K562 (cell line): ENCODE results near the gene TNNI2. TPM values are rescaled to one million over a fixed set of nuclear protein-coding genes. Genes with fewer than 3 reads are reported as not detected.
A peak's percentile ranks its signal among the peaks of the same experiment; 100 is the strongest.

Source experiments
- ARID2 ChIP-seq: fragments of 450-650 bp; IDR thresholded peaks from 2 replicates; pipeline ENCODE4 v1.6.1; 2017; ENCODE audit warnings: antibody characterized with exemption, mild to moderate bottlenecking
- BRD4 ChIP-seq: fragments of 200-600 bp; sonication (generic); IDR thresholded peaks from 2 replicates; pipeline ENCODE4 v1.6.1; 2017; ENCODE audit warnings: inconsistent platforms
- CBFA2T3 ChIP-seq: fragments of 450-650 bp; IDR thresholded peaks from 2 replicates; pipeline ENCODE4 v1.6.1; 2017
- DMBX1 ChIP-seq: fragments of 250-450 bp; sonication (Bioruptor Pico); IDR thresholded peaks from 2 replicates; pipeline ENCODE4 v1.8.0; 2022; ENCODE audit warnings: inconsistent platforms, mild to moderate bottlenecking, moderate library complexity, borderline replicate concordance
- HMG20B ChIP-seq: fragments of 250-450 bp; sonication (Bioruptor Pico); IDR thresholded peaks from 2 replicates; pipeline ENCODE4 v1.5.0; 2021; ENCODE audit warnings: mild to moderate bottlenecking
- HNRNPH1 ChIP-seq: fragments of 200-400 bp; formaldehyde crosslinking; optimal IDR thresholded peaks from 2 replicates; pipeline ENCODE3; 2017; ENCODE audit warnings: low read depth, mild to moderate bottlenecking, low read length, moderate library complexity
- MCM3 ChIP-seq: fragments of 450-650 bp; IDR thresholded peaks from 2 replicates; pipeline ENCODE4 v1.6.1; 2016
- MED1 ChIP-seq: sonication (generic); formaldehyde crosslinking; IDR thresholded peaks from 2 replicates; pipeline ENCODE4 v1.8.1; 2023; ENCODE audit warnings: missing genetic modification reagents, borderline replicate concordance
- NFATC3 ChIP-seq: fragments of 450-650 bp; IDR thresholded peaks from 2 replicates; pipeline ENCODE4 v1.6.1; 2017; ENCODE audit warnings: mild to moderate bottlenecking
- NR2C1 ChIP-seq, 2 experiments: fragments of 450-650 bp; IDR thresholded peaks; 2 replicates each; pipeline ENCODE4 v1.6.1; 2017; ENCODE audit warnings: mild to moderate bottlenecking in 2 of 2, antibody characterized with exemption in 1 of 2, inconsistent platforms in 1 of 2, missing compliant biosample characterization in 1 of 2, missing genetic modification characterization in 1 of 2
- PML ChIP-seq: IDR thresholded peaks from 2 replicates; pipeline ENCODE4 v1.6.1; 2012; ENCODE audit warnings: low read length, inconsistent platforms
- POLR2H ChIP-seq: IDR thresholded peaks from 2 replicates; pipeline ENCODE4 v1.6.1; 2016; ENCODE audit warnings: missing genetic modification characterization, low read depth, mild to moderate bottlenecking, control low read depth, missing compliant biosample characterization, moderate library complexity
- PPARD ChIP-seq: fragments of 250-450 bp; sonication (Bioruptor Pico); IDR thresholded peaks from 2 replicates; pipeline ENCODE4 v1.8.0; 2022; ENCODE audit warnings: inconsistent platforms, mild to moderate bottlenecking, moderate library complexity
- RBBP5 ChIP-seq: fragments of 200-600 bp; sonication (generic); IDR thresholded peaks from 2 replicates; pipeline ENCODE4 v1.6.1; 2012; ENCODE audit warnings: borderline replicate concordance, mild to moderate bottlenecking, low read length, control low read depth, inconsistent platforms; ENCODE audit not compliant: insufficient read depth, poor library complexity, severe bottlenecking
- RBM34 ChIP-seq: fragments of 200-400 bp; formaldehyde crosslinking; IDR thresholded peaks from 2 replicates; pipeline ENCODE4 v1.6.1; 2018; ENCODE audit warnings: low read length, borderline replicate concordance; ENCODE audit not compliant: insufficient read depth
- SMARCA4 ChIP-seq: fragments of 450-650 bp; IDR thresholded peaks from 2 replicates; pipeline ENCODE4 v1.6.1; 2016
- SP1 ChIP-seq: sonication (generic); formaldehyde crosslinking; IDR thresholded peaks from 2 replicates; pipeline ENCODE4 v1.8.1; 2022; ENCODE audit warnings: mild to moderate bottlenecking, missing genetic modification reagents
- STAT5B ChIP-seq: fragments of 250-450 bp; sonication (Bioruptor Pico); IDR thresholded peaks from 2 replicates; pipeline ENCODE4 v1.8.0; 2021; ENCODE audit warnings: mild to moderate bottlenecking, inconsistent platforms
- TAF7 ChIP-seq: fragments of 450-650 bp; IDR thresholded peaks from 2 replicates; pipeline ENCODE4 v1.6.1; 2016; ENCODE audit warnings: missing genetic modification characterization, missing compliant biosample characterization
- TAF9B ChIP-seq: fragments of 450-650 bp; IDR thresholded peaks from 2 replicates; pipeline ENCODE4 v1.6.1; 2018; ENCODE audit warnings: mild to moderate bottlenecking; ENCODE audit not compliant: partially characterized antibody
- XRCC5 ChIP-seq: fragments of 200-400 bp; formaldehyde crosslinking; IDR thresholded peaks from 2 replicates; pipeline ENCODE4 v1.6.1; 2017; ENCODE audit warnings: low read depth, mild to moderate bottlenecking, low read length
- ZKSCAN3 ChIP-seq: fragments of 250-450 bp; sonication (Bioruptor Pico); IDR thresholded peaks from 2 replicates; pipeline ENCODE4 v1.4.0; 2020
- ZNF124 ChIP-seq: sonication (generic); formaldehyde crosslinking; IDR thresholded peaks from 2 replicates; pipeline ENCODE4 v1.8.1; 2022; ENCODE audit warnings: missing genetic modification reagents
- ZNF23 ChIP-seq: fragments of 250-450 bp; sonication (Bioruptor Pico); IDR thresholded peaks from 2 replicates; pipeline ENCODE4 v1.4.0; 2020; ENCODE audit warnings: mild to moderate bottlenecking
- ZNF232 ChIP-seq: sonication (generic); formaldehyde crosslinking; IDR thresholded peaks from 2 replicates; pipeline ENCODE4 v1.8.0; 2022; ENCODE audit warnings: mild to moderate bottlenecking, missing genetic modification reagents
- ZNF583 ChIP-seq: fragments of 250-450 bp; sonication (Bioruptor Pico); IDR thresholded peaks from 2 replicates; pipeline ENCODE4 v1.4.0; 2020
- ZNF584 ChIP-seq: fragments of 200-800 bp; sonication (Bioruptor generic); IDR thresholded peaks from 2 replicates; pipeline ENCODE4 v1.6.1; 2016; ENCODE audit warnings: low read depth, mild to moderate bottlenecking, missing genetic modification characterization, missing compliant biosample characterization
- ZNF696 ChIP-seq: fragments of 250-450 bp; sonication (Bioruptor Pico); conservative IDR thresholded peaks from 2 replicates; pipeline ENCODE4 v1.4.0; 2020; ENCODE audit warnings: mild to moderate bottlenecking, moderate library complexity
- ZZZ3 ChIP-seq: fragments of 450-650 bp; IDR thresholded peaks from 2 replicates; pipeline ENCODE4 v1.6.1; 2016; ENCODE audit warnings: antibody characterized with exemption, mild to moderate bottlenecking, moderate library complexity
- polyA plus RNA-seq, 8 experiments: library from polyadenylated mRNA; depleted of rRNA in 4 of 8; stranded (reverse) in 5 of 8; unstranded in 3 of 8; fragments of >200 nt; fragmentation: Nextera tagmentation in 2 of 8; fragmentation: Illumina TruSeq in 1 of 8; extraction: Ambion mirVana in 2 of 8; extraction: Trizol in 1 of 8; gene quantifications; 2 replicates each; pipeline versions ENCODE4 v1.2.1 to v1.2.3, GENCODE V29; 2011 to 2014; ENCODE audit warnings: inconsistent platforms in 1 of 8, missing spikeins in 1 of 8
- total RNA-seq, 7 experiments: library from RNA; depleted of rRNA in 6 of 7; stranded (reverse); fragments of >200 nt in 6 of 7; fragmentation: Illumina TruSeq in 2 of 7; extraction: Trizol in 2 of 7; gene quantifications; 2 replicates each; pipeline versions ENCODE4 v1.2.1 to v1.2.3, GENCODE V29; 2011 to 2021; ENCODE audit warnings: low replicate concordance in 1 of 7
- TF ChIP-seq, protein P1 (sequence below): fragments of 450-650 bp; formaldehyde crosslinking; IDR thresholded peaks from 2 replicates; pipeline ENCODE4 v1.4.0; 2022; ENCODE audit warnings: missing genetic modification characterization
- TF ChIP-seq, protein P2 (sequence below): IDR thresholded peaks from 2 replicates; pipeline ENCODE4 v1.6.1; 2016; ENCODE audit warnings: missing genetic modification characterization, missing compliant biosample characterization

TNNI2 gene
- total and polyA plus RNA-seq, 9 of the 15 experiments (the other 6 are each of a cell fraction or from before 2014, with no cell fraction given): not detected

DNA sequence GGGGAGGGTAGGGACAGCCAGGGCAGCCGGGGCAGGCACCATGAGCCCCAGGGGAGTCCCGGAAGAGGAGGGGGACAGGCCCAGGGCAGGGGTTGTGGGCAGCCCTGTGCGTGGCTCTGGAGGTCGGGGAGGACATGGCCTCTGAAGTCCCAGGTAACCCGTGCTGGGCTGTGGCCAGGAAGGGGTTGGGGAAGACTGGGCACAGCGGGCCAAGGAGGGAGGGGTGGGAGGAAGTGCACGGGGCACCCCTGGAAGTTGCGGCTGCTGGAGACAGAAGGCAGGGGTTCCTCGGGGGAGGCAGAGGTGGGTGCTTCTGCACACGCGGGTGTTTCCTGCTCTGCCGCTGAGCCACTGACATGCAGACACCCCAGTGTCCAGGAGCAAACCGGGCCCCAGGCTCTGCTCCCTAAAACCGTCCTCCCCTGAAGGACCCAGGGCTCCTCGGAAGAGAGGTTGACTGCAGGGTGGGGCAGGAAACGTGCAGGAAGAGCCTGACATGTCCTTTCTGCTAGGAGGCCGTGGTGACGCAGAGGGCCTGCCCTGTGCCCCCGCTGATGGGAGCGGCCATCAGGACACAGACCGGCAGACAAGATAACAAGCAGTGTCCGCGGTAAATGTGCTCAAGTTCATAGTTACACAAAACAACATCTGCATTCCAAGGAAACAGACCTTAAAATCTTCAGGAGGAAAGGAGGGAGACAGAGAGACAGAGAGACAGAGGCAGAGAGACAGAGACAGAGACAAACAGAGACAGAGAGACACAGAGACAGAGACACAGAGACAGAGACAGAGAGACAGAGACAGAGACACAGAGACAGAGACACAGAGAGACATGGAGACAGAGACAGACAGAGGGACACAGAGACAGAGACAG, 5.7 kb downstream of the TNNI2 start (continued):
- 0 out of 2 replicates have a peak, but pooled peaks have one; percentile 55 for TF ChIP-seq DMBX1 (CRISPR knock-in tag)
- TF ChIP-seq POLR2H (tag): no peak
- TF ChIP-seq NR2C1 (IDR thresholded peaks at IDR 0.05): no peak
- TF ChIP-seq NR2C1 (tag; IDR thresholded peaks at IDR 0.05): peak; percentile 58
- TF ChIP-seq ZNF696: no peak
- TF ChIP-seq CBFA2T3: peak; percentile 91
- TF ChIP-seq RBBP5: peak; percentile 20
- no peak for TF ChIP-seq TAF7 (tag)
- TF ChIP-seq ZNF23: no peak
- TF ChIP-seq TAF9B: no peak
- no peak for TF ChIP-seq MCM3
- TF ChIP-seq XRCC5: no peak
- no peak for TF ChIP-seq STAT5B (CRISPR knock-in tag)
- TF ChIP-seq PML: no peak
- no peak for TF ChIP-seq ZZZ3
- TF ChIP-seq BRD4: no peak
- no peak for TF ChIP-seq HMG20B (CRISPR knock-in tag)
- TF ChIP-seq ZNF232 (CRISPR knock-in tag): no peak
- TF ChIP-seq ZNF583 (CRISPR knock-in tag): no peak
- TF ChIP-seq MED1 (CRISPR knock-in tag): no peak
- no peak for TF ChIP-seq ZNF584 (CRISPR knock-in tag)
- TF ChIP-seq ZKSCAN3: no peak
- no peak for TF ChIP-seq NFATC3
- TF ChIP-seq HNRNPH1: no peak
- TF ChIP-seq SMARCA4: peak; percentile 84
- TF ChIP-seq, protein P1, sequence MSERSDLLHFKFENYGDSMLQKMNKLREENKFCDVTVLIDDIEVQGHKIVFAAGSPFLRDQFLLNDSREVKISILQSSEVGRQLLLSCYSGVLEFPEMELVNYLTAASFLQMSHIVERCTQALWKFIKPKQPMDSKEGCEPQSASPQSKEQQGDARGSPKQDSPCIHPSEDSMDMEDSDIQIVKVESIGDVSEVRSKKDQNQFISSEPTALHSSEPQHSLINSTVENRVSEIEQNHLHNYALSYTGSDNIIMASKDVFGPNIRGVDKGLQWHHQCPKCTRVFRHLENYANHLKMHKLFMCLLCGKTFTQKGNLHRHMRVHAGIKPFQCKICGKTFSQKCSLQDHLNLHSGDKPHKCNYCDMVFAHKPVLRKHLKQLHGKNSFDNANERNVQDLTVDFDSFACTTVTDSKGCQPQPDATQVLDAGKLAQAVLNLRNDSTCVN (CRISPR knock-in tag): no peak
- TF ChIP-seq ZNF124: no peak
- TF ChIP-seq SP1 (CRISPR knock-in tag): no peak
- peak; percentile 55; the same call in 1 of the 2 replicates for TF ChIP-seq ARID2
- TF ChIP-seq, protein P2, sequence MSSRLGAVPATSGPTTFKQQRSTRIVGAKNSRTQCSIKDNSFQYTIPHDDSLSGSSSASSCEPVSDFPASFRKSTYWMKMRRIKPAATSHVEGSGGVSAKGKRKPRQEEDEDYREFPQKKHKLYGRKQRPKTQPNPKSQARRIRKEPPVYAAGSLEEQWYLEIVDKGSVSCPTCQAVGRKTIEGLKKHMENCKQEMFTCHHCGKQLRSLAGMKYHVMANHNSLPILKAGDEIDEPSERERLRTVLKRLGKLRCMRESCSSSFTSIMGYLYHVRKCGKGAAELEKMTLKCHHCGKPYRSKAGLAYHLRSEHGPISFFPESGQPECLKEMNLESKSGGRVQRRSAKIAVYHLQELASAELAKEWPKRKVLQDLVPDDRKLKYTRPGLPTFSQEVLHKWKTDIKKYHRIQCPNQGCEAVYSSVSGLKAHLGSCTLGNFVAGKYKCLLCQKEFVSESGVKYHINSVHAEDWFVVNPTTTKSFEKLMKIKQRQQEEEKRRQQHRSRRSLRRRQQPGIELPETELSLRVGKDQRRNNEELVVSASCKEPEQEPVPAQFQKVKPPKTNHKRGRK (tag): no peak
- no peak for TF ChIP-seq PPARD
- no peak for TF ChIP-seq RBM34
